ENCODE results near the gene PLCB1. TPM values are rescaled to one million over a fixed set of nuclear protein-coding genes. Genes with fewer than 3 reads are reported as not detected.

PLCB1 gene
- total and polyA plus RNA-seq, 10 of the 15 experiments (the other 5 are each of a cell fraction or from before 2014, with no cell fraction given): 0.05 to 5.3 (median 0.17) TPM; not detected in 1

- ChIA-PET CTCF (interaction anchor here (1.4 to 2.9 kb wide), 3 partner anchors 174 to 417 kb away, joined by 5 to 22 read pairs (median 17); partner anchors contain the start of gene PLCB1), POLR2A (no interaction called here), SMC1A (ENCODE audit: uncharacterized antibody, unreplicated experiment) (interaction anchor here (0.6 to 1.2 kb wide), 2 partner anchors 90 to 736 kb away, joined by 3 read pairs; no protein-coding TSS in a partner anchor), RAD21 (ENCODE audit: unreplicated experiment) (interaction anchor here (2.2 kb wide), 1 partner anchor 416 kb away, joined by 8 read pairs; no protein-coding TSS in a partner anchor)
- no peaks in the 10 kb centered on the region for H3K79me2 ChIP-seq (ENCODE audit: control insufficient read depth, insufficient read depth, low read length)
- H3K9me3 ChIP-seq (replicated peaks; ENCODE audit: control insufficient read depth, insufficient read depth, low read length): no peaks in the 10 kb centered on the region
- intact Hi-C loops (cut with micrococcal nuclease; ENCODE audit: unreplicated experiment): loop anchor here (1.0 to 5.0 kb wide), 4 partner anchors 83 to 263 kb away; partner anchors contain the start of gene PLCB1
- peak; percentile 95 for ATAC-seq
- H3K9ac ChIP-seq (ENCODE audit: control insufficient read depth, insufficient read depth, low read length): no peak overlapping the region
- no peak overlapping the region for H3K27ac ChIP-seq (ENCODE audit: control insufficient read depth, insufficient read depth)
- H3K27me3 ChIP-seq (replicated peaks in 1 of 2; ENCODE audit: control insufficient read depth in 2 of 2, insufficient read depth in 2 of 2, low read length in 1 of 2): no peaks in the 10 kb centered on the region
- no peaks in the 10 kb centered on the region for H3K36me3 ChIP-seq (ENCODE audit: control insufficient read depth in 2 of 2, insufficient read depth in 2 of 2, low read length in 1 of 2)
- H2AFZ ChIP-seq (ENCODE audit: control insufficient read depth, low read depth, low read length): no peak overlapping the region
- no TSS peak for BruUV-seq (replicated peaks)
- H3K4me2 ChIP-seq (ENCODE audit: control insufficient read depth, insufficient read depth): no peak overlapping the region
- peak; percentile 30 for DNase-seq (ENCODE audit: low read depth, low spot score)
- no peaks in the 10 kb centered on the region for H4K20me1 ChIP-seq (ENCODE audit: control insufficient read depth, insufficient read depth)
- H3K4me1 ChIP-seq (ENCODE audit: control insufficient read depth, insufficient read depth, low read length): no peaks in the 10 kb centered on the region
- peak; percentile 82 for FAIRE-seq
- in situ Hi-C loops (cut with MboI): no loop called here
- 36% methylated on average over 11 of the region's 11 CpGs for WGBS (ENCODE audit: insufficient coverage, insufficient replicate concordance, low lambda C conversion rate, missing lambda C conversion rate)
- no peak overlapping the region for H3K4me3 ChIP-seq
- TF ChIP-seq POLR2AphosphoS2 (IDR thresholded peaks at IDR 0.05; ENCODE audit: low read depth, low read length) (no peak), EED (IDR thresholded peaks at IDR 0.05; ENCODE audit: low read depth) (no peak), ZNF217 (IDR thresholded peaks at IDR 0.05) (no peak), BHLHE40 (IDR thresholded peaks at IDR 0.05; ENCODE audit: borderline replicate concordance in 1 of 2, low read depth in 2 of 2, low read length in 1 of 2) (peak in 1 of 2 experiments; percentile 12; a peak in 1 of 4 replicates), TCF12 (IDR thresholded peaks at IDR 0.05; ENCODE audit: low read depth, low read length) (peak; percentile 71; the same call in 1 of the 2 replicates), YY1 (IDR thresholded peaks at IDR 0.05; ENCODE audit: low read depth, low read length) (peak; percentile 41; the same call in 1 of the 2 replicates), MXI1 (IDR thresholded peaks at IDR 0.05; ENCODE audit: low read depth, low read length) (no peak), RUNX3 (IDR thresholded peaks at IDR 0.05; ENCODE audit: low read length) (peak; percentile 62), RAD21 (IDR thresholded peaks at IDR 0.05; ENCODE audit: insufficient read depth, low read depth, low read length) (peak; percentile 60), CBFB (IDR thresholded peaks at IDR 0.05; ENCODE audit: low read depth) (no peak), TCF3 (IDR thresholded peaks at IDR 0.05; ENCODE audit: borderline replicate concordance, insufficient read depth, low read depth, low read length) (0 out of 2 replicates have a peak, but pooled peaks have one; percentile 32), JUNB (IDR thresholded peaks at IDR 0.05) (no peak), MTA3 (IDR thresholded peaks at IDR 0.05; ENCODE audit: borderline replicate concordance, low read length) (no peak), CHD2 (IDR thresholded peaks at IDR 0.05; ENCODE audit: borderline replicate concordance, low read depth, low read length) (no peak), MEF2B (IDR thresholded peaks at IDR 0.05; ENCODE audit: partially characterized antibody, poor library complexity, severe bottlenecking) (no peak), ETV6 (conservative IDR thresholded peaks at IDR 0.05 in 1 of 2, IDR thresholded peaks at IDR 0.05 in 1 of 2; ENCODE audit: borderline replicate concordance in 1 of 2, low read depth in 1 of 2) (no peak), GATAD2B (conservative IDR thresholded peaks at IDR 0.05; ENCODE audit: low read depth) (no peak), RFX5 (IDR thresholded peaks at IDR 0.05; ENCODE audit: low read depth, low read length) (no peak), DPF2 (IDR thresholded peaks at IDR 0.05) (no peak), CTCF (IDR thresholded peaks at IDR 0.05 in 2 of 3, conservative IDR thresholded peaks at IDR 0.05 in 1 of 3; ENCODE audit: control insufficient read depth in 2 of 3, extremely low read depth in 1 of 3, insufficient read depth in 1 of 3, low read depth in 3 of 3, low read length in 3 of 3) (peak; percentile 65 to 80 (median 79)), ELK1 (IDR thresholded peaks at IDR 0.05; ENCODE audit: low read depth, low read length) (0 out of 2 replicates have a peak, but pooled peaks have one; percentile 31), KLF5 (IDR thresholded peaks at IDR 0.05; ENCODE audit: partially characterized antibody) (no peak), NR2C1 (IDR thresholded peaks at IDR 0.05) (no peak)
These were observed 173.4 kb downstream of the PLCB1 start for GRCh38 chr20:8305449-8305978.
